WERI-Rb-1 (cell line): Measurements from ENCODE around the gene FDPS.

Experiments used
- DNase-seq: peaks from one replicate; pipeline ENCODE4 v3.0.0-alpha.2; 2020
- H3K27ac ChIP-seq: fragments of 250-450 bp; sonication (Bioruptor Pico); 2 replicates; pipeline ENCODE4 v1.5.1; 2020; ENCODE audit warnings: mild to moderate bottlenecking, moderate library complexity
- H3K27me3 ChIP-seq: fragments of 250-450 bp; sonication (Bioruptor Pico); 2 replicates; pipeline ENCODE4 v1.5.1; 2021; ENCODE audit warnings: mild to moderate bottlenecking, low read depth, moderate library complexity; ENCODE audit not compliant: insufficient read depth, severe bottlenecking
- H3K36me3 ChIP-seq: fragments of 250-450 bp; sonication (Bioruptor Pico); 2 replicates; pipeline ENCODE4 v1.5.1; 2020; ENCODE audit warnings: mild to moderate bottlenecking, moderate library complexity
- H3K4me3 ChIP-seq: 2 replicates; pipeline ENCODE4 v1.5.1; 2011; ENCODE audit warnings: low read depth, mild to moderate bottlenecking, control low read depth, low read length
- H3K9me3 ChIP-seq: fragments of 250-450 bp; sonication (Bioruptor Pico); 2 replicates; pipeline ENCODE4 v1.5.1; 2021; ENCODE audit warnings: mild to moderate bottlenecking, moderate library complexity; ENCODE audit not compliant: severe bottlenecking
- TF ChIP-seq, protein P1 (sequence below): IDR thresholded peaks from 2 replicates; pipeline ENCODE4 v1.5.1; 2011; ENCODE audit warnings: low read depth, mild to moderate bottlenecking, control low read depth, inconsistent platforms, low read length

Gene FDPS

DNA sequence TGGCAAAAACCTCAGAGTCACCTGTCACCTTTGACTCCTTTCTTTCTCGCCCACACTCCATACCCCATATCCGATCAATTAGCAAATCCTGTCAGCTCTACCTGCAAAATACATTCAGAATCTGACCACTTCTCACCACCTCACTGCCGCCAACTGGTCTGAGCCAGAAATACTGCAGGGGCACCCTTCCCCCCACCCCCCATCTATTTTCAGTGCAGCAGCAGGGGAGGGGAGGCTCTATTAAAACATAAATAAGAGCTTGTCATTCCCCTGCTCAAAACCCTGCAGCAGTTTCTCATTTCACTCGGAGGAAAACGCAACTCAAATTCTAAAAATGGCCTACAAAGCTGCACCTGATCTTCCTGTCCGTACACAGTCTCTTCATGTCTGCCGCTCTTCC lies 11.3 kb upstream of the FDPS start:
- TF ChIP-seq, protein P1, sequence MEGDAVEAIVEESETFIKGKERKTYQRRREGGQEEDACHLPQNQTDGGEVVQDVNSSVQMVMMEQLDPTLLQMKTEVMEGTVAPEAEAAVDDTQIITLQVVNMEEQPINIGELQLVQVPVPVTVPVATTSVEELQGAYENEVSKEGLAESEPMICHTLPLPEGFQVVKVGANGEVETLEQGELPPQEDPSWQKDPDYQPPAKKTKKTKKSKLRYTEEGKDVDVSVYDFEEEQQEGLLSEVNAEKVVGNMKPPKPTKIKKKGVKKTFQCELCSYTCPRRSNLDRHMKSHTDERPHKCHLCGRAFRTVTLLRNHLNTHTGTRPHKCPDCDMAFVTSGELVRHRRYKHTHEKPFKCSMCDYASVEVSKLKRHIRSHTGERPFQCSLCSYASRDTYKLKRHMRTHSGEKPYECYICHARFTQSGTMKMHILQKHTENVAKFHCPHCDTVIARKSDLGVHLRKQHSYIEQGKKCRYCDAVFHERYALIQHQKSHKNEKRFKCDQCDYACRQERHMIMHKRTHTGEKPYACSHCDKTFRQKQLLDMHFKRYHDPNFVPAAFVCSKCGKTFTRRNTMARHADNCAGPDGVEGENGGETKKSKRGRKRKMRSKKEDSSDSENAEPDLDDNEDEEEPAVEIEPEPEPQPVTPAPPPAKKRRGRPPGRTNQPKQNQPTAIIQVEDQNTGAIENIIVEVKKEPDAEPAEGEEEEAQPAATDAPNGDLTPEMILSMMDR, result no peak
- peaks cover 2% of the 10 kb centered on the region for H3K9me3 ChIP-seq
- no peaks in the 10 kb centered on the region for H3K27me3 ChIP-seq
- DNase-seq, result no peak
- no peak overlapping the region for H3K4me3 ChIP-seq
- H3K27ac ChIP-seq, result no peak overlapping the region
- H3K36me3 ChIP-seq, result no peaks in the 10 kb centered on the region

DNA sequence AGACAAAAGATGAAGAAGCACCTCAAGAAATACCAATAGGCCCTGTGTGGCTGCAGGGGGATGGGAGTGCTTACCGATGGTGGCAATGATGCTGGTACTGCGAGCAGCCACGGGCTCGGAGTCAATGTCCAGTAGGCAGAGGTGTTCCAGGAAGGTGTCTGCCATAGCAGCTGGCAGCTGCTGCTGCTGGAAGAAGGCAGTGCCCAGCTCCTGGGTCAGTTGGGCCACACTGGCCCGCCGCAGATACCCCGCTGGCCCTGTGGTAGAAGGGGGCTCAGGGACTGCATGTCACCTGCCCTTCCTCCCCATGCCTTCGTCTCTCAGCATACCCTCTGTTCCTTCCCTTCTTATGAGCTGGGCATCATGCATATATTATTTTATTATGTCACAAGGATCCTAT lies 8.6 kb upstream of the FDPS start:
- Histone ChIP-seq H3K27ac (no peak overlapping the region), H3K9me3 (peaks cover 2% of the 10 kb centered on the region), H3K4me3 (no peak overlapping the region), H3K27me3 (no peaks in the 10 kb centered on the region), H3K36me3 (no peaks in the 10 kb centered on the region)
- no peak for DNase-seq
- TF ChIP-seq, protein P1, result no peak

DNA sequence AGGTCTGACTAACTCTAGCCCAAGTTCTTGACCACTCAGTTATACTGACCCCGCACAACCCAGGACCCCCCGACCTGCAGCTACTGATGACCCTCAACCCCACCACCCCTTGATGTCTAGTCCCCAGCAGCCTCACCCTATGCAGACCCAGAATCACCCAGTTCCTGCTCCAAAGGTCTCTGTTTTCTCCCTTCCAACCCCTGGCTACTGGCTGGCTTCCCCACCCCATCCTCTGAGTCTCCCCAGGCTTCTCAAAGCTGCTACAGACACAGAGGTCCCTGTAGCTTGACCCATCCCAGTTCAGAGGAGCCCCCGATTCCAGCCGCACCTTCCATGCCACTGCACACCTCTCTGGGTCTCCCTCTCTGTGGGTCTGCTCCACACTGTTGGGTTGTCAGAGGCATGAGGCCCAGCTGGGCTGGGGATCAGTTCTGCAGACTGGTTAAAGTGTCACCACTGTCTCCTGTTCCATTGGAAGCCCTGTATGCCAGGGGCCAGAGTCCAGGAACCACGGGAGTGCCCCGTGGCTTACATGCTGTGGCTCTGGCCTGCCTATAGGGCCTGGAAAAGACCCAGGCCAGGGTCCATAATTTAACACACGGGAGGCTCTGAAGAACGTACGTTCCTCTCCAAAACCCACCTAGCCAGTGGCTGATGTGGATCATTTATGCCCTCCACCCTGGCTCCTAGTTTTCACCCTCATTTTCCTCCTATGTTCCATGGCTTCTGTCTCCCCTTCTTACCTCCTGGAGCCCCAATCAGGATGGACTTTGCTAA lies 7.9 kb upstream of the FDPS start:
- H3K36me3 ChIP-seq, result no peaks in the 10 kb centered on the region
- TF ChIP-seq, protein P1, result no peak
- H3K4me3 ChIP-seq, result no peak overlapping the region
- H3K9me3 ChIP-seq, result peaks cover 2% of the 10 kb centered on the region
- H3K27me3 ChIP-seq, result no peaks in the 10 kb centered on the region
- no peak for DNase-seq
- H3K27ac ChIP-seq, result no peak overlapping the region

DNA sequence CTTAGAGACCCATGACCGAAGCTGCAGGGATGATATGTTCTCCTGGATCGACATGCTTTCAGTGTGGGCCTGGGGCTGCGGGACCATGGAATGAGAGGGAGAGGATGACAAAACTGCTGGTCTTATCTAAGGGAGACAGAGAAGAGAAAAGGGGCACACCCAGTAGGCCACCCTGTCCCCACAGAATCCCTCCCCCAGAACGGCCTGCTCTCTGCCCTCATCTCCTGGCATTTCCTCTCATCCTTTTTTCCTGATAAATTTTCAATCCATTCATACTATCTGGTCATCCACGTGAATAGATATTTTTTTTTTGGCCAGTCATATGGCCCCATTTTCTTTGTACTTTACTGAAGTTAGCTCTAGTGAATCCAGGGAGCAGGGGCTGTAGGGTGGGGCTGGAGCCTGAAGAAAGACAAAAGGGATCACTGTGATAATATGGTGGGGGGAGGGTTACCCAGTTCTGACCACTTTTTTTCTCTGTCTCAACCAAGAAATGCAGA lies 7.3 kb upstream of the FDPS start, which contains the start of gene PKLR:
Gene PKLR, minus strand, starts transcription at position 97 of the 500 bp plus-strand sequence. Its CDS starts 43 bp downstream, at position 54.
- DNase-seq, result no peak
- TF ChIP-seq, protein P1, result no peak
- no peak within 1 kb of the TSS for H3K27ac ChIP-seq

DNA sequence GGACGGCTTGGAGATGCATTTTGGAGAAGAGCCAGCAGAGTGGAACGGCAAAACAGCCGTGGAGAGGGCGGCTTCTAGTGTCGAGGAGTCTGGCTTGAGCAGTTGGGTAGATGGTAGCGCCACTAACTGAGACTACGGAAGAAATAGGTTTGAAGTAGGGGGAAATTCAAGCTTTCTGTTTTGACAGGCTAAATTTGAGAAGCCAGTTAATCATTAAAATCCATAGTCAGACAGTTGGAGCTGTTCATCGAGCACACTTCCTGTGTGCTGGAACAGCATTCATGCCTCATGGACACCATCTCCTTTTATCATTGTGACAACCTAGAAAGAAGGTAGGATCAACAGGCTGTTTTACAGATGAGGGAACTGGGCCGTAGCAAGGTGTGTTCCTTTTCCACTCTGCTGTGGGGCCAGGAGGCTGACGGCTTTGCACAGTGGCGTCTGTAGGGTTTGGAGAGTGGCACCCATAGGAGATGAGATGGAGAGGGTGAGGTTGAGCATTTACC lies 4.1 kb upstream of the FDPS start:
- no peak overlapping the region for H3K4me3 ChIP-seq
- no peak overlapping the region for H3K27ac ChIP-seq
- H3K9me3 ChIP-seq, result no peaks in the 10 kb centered on the region
- peaks cover 4% of the 10 kb centered on the region for H3K36me3 ChIP-seq
- TF ChIP-seq, protein P1, result no peak
- no peaks in the 10 kb centered on the region for H3K27me3 ChIP-seq
- no peak for DNase-seq

More for the DNA sequence above, 7.3 kb upstream of the FDPS start, which contains the start of gene PKLR:
- H3K9me3 ChIP-seq, result peaks cover 2% of the 10 kb centered on the region
- no peaks in the 10 kb centered on the region for H3K27me3 ChIP-seq
- no peak within 1 kb of the TSS for H3K4me3 ChIP-seq
- H3K36me3 ChIP-seq, result no peaks in the 10 kb centered on the region
